NCI-H146 treated with DMSO at 0.1 percent for 48 hours (cell line): Measurements from ENCODE around the gene FAM120B.
"Not testable (repeated sequence)": the region's sequence is repeated elsewhere in the genome, so short reads cannot be mapped to it uniquely, and the experiment has no call there.

ENCODE experiments used
- DNase-seq: peaks from one replicate; lab custom pipeline; 2025; ENCODE audit not compliant: unreplicated experiment; lab: John Stamatoyannopoulos, UW

The FAM120B gene

DNA sequence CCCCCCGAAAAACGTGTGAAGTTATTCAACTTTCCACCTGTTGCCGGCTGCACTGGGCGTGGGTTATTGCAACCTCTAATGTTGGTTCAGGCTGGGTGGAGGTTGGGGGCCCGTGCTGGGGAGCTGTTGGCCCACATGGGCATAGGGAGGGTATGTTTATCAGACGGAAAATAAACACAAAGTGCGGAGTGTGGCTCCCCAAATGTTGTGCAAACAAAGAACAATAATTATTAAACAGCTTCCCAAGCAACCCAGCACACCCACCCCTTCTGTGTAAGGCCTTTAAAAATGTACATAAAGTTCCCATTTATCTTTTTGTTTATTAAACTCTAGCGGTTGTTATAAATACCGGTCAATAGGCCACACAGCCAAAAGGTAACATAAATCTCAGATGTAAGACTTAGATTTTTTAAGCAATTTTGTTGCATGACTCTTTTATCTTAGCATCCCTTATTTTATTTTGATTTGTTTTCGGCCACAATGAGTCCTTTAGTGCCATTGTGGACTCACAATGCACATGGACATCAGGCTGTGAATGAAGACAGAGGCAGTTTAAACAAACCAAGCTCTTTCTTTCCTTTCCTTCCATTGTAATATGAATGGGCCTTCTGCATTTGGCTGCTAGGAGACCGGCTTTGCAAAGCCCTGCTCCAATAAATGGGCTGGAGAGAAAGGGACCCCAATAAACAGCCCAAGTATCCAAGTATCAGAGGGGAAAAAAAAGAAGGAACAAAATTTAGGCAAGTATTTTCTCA is 8.8 kb upstream of the FAM120B start:
- peak; percentile 50 for DNase-seq

DNA sequence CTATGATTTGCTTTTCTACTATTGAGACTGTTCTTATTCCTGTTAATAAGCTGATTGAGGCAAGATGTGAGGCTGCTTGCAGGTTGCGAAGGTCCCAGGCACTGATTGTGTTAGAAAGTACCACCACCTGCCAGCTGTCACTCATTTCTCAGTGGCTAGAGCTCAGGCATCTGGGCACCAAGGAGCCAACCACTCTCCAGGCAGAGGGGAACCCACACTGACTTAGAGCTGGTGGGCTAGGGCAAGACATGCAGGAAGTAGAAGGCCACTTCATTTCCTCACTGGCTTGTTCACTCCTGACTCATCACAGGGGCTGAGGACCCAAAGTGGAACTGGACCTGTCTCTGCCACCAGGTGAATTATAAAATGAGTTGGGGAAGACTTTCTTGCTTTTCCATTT is 7.9 kb upstream of the FAM120B start:
- DNase-seq = no peak

DNA sequence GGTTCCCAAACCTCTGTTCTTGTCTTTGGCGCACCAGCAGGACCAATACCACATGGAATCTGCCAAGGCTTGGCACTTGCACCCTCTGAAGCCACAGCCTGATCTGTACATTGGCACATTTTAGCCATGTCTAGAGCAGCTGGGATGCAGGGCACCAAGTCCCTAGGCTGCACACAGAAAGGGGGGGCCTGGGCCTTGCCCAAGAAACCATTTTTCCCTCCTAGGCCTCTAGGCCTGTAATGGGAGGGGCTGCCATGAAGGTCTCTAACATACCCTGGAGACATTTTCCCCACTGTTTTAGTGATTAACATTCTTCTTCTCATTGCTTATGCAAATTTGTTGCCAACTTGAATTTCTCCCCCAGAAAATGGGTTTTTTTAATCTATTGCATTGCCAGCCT is 5.4 kb upstream of the FAM120B start:
- DNase-seq = no peak

DNA sequence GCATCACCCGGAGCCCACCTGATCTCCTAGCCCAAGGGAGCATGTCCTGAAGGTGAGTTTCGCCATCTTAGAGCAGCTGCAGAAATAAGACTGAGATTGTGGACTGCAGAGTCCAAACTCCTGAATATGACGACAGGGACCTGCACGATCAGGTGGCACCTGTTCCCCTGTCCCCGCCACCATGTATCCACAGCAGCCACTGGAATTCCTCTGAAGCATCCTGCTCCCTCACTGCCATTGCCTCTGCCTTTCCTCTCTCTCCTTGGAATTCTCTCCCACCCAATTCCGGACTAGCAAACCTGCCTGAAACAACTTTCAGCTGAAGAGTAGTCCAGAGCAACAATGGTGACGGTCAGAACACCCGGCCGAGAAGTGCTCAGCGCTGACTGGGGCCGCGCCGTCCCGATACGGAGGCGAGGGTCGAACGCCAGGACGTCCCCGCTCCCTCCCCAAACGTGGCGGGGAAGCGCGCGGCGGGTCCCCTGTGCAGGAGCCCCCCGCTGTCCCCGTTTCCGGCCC is 694 bp upstream of the FAM120B start:
- DNase-seq = peak; percentile 73

DNA sequence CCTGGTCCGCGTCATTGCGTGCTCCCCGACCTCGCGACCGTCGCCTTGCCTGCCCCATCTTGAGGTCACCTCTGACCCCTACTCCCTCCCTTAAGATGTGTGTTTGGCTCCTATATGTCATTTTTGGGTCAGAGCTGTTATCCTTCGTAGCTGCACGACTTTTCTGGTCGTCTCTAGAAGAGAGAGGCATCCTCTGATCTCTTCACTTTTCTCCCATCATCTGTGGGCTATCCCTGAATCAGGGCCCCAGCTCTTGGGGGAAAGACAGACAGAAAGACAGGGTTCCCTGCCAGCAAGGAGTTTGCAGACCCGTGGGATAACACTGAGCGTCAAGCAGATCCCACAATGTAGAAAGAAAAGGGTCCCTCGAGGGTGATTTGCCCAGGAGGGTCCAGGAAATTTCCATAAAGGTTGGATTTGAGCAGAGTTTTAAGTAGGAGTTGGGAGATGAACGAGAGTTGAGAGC is 555 bp downstream of the FAM120B start:
- DNase-seq = no peak

DNA sequence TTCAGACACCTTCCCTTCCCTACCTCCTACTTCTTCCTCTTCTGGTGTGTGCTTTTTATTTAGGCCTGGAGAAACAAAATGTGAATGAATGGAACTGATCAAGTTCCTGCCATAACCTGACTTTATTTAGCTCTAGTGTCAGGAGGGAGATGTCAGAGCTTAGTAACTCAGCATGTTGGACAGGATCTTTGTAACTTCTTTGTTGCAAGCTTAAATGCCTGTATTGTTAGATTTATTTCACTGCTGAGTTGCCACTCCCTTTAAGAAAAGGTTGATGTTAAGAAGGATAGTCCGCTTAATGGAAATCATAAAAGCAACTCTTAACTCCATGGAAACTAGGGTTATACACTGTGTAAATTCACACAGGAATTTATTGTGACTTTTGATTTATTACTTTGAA is 2.2 kb downstream of the FAM120B start:
- no peak for DNase-seq

DNA sequence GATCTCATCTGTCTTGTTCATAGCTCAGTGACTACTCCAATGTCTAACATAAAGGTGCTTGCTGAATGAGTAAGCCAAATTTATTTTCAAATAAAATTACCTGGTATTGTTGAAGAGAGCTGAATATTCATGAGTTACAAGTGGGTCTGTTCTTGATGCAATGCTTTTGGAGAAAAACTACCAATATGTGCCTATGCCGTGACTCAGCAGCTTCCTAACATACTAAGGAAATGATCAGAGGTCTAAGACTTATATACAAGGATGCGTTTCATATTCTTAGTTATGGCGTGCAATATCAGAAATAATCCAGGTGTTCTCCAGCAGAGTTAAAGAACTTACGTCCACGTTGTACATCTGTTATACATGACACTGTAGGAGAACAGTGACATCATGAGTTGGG is 5.1 kb downstream of the FAM120B start:
- no peak for DNase-seq

DNA sequence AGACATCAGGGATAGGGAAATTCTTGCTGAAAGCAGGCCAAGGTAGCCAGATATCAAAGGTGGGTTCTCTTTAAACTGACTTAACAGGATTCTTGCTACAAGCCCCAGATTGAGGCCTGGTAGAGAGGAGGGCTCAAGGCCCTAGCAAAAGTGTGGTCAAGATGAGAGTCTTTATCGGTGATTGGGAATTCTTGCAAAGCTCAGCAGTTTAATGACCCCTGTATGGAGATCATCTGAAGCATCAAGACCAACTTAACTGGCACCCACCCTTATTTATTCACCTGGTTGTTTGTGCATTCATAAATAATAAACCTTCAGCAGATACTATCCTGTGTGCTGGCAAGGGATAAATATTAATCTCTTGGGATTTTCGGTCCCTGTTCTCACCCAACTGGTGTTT is 6.3 kb downstream of the FAM120B start:
- no peak for DNase-seq

DNA sequence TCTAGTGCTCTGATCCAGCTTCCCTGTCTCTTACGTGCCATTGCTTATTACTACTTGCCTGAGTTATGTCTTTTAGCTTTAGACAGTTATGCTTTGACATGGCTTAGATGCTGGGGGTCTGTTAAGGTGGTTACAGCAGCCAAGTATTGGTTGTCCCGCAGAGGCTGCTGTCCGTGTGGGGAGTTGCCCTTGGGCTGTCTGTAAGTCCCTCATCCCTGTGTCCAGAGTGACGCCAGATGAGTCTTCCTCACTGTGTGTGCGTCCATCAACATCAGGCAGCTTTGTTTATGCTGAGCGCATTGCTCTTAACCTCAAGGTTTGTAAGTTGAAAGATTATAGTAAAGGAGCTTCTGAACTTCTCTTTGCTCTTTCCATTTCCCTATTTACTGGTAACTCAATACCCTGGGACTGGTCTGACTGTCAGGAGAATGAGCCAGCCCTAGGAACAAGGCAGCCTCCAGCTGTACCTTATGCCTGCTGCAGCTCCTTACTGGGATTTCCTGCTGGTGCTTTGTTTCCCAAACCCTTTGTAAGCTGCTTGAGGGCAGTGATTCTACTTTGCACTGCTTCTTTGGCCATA is 7.2 kb downstream of the FAM120B start:
- no peak for DNase-seq

DNA sequence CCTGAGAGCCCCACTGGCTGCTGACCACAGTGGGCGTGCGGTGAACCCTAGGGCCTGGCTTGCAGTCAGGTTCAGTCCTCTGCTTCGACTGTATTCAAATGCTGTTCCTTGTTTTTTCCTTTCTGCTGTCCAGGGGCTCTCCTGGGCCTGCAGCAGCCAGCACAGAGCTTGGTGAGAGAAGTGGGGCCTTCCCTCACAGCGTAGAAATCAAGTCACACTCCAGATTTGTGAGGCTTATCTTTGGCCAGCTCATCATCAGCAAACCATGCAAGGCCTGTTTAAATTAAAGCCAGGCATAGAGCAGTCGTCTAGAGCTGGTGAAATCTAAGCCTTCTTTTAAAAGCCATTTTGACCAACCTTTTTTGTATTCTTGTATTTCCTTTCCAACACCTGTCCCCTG is 8.4 kb downstream of the FAM120B start:
- no peak for DNase-seq

DNA sequence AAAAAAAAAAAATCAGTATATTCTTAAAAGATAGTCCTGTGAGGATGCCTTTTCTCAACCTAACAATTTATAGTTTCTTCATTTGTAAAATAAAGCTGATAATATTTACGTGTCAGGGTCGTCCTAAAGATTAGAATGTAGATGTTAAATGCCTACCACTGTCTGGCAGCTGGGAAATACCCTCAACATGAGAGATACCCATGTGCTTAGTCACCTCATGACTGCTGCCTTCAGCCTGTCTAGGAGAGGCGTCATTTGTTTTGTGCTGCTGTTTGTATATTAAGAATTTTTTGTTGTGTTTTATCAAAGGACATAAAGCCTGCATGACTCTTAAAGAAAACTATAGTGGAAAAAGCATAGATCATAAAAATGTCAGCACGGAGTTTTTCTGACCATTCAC is 9.5 kb downstream of the FAM120B start:
- DNase-seq = no peak

DNA sequence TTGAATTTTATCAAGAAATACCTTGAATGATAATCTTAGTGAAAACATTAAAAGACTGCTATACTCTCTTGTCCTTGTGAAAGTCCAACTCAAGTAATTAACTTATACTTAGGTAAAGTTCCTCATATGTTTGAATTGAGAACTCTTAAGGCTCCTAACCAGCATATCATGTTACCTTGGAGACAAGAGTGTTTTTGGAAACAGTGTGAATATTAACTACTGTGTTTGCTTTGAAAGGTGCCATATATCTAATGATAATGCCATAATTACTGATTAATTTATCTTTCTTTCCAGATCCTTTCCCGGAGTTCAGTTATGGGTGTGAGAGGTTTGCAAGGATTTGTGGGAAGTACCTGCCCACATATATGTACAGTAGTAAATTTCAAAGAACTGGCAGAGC is 10.5 kb downstream of the FAM120B start:
- no peak for DNase-seq

DNA sequence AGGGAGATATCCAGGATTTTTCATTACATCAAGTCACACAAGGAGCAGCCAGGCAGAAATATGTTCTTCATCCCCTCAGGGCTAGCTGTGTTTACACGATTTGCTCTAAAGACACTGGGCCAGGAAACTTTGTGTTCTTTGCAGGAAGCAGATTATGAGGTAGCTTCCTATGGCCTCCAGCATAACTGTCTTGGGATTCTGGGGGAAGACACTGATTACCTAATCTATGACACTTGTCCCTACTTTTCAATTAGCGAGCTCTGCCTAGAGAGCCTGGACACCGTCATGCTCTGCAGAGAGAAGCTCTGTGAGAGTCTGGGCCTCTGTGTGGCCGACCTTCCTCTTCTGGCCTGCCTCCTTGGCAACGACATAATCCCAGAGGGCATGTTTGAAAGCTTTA is 11.2 kb downstream of the FAM120B start:
- DNase-seq = no peak

DNA sequence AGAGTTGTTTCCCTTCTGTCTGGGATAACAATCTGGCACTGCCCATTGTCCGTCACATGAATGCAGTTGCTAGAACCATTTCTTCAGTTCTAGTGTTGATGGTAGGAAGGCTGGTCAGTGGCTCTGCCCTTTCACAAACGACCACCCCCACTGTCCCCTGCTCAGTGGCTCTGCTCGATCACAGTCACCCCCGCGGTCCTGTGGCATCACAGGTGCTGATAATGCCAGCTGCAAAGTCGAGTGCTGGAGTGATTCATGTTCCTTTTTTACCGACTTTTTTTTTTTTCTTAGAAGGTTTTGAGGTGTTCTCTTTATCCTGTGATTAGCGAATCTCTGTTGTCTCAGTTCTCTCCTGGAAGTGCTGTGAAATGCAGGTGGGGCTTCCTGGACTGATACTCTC is 22.8 kb downstream of the FAM120B start:
- DNase-seq = no peak

DNA sequence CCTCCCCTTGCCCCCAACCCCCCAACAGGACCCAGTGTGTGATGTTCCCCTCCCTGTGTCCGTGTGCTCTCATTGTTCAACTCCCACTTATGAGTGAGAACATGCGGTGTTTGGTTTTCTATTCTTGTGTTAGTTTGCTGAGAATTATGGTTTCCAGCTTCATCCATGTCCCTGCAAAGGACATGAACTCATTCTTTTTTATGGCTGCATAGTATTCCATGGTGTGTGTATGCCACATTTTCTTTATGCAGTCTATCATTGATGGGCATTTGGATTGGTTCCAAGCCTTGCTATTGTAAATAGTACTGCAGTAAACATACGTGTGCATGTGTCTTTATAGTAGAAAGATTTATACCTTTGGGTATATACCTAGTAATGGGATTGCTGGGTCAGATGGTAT is 28.6 kb downstream of the FAM120B start:
- DNase-seq = not testable (repeated sequence)

DNA sequence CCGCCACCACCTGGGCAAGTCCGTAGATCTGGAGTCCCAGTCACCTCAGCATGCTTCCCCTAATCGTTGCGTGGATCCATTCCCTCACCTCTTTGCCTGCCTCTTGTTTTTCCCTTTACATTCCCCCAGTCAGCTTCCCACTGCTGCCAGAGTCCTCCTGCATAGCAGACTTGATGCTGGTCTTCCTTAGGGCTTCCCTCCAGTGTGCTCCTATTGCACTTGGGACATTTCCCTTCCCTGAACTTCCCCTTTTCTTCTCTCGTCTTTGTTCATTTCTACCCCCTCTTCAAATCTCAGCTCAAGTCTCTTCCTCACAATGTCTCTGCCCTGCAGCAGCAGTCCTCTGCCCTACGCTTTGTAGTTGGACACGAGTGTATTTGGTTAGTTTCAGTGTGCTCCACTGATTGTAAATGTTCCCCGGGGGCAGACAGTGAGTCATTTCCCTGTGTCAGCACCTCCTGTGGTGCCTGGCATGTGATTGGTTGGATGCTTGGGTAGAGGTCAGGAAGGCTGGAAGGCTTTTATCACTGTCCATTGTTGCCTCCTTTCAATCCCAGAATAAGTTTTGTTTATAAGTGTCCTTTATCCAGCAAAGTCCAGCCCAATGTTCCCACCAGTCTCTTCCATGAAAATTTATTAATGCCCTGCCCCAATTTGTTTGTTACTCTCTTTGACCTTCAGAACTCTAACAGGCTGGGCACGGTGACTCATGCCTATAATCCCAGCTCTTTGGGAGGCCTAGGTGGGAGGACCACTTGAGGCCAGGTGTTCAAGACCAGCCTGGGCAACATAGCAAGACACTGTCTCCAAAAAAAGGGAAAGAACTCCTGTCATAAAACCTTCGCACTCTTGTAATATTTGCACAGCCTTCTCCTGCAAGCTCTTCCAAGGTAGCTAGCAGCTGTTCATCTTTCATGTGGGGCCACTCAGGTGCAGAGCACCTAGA is 38.3 kb downstream of the FAM120B start:
- peak; percentile 92 for DNase-seq

DNA sequence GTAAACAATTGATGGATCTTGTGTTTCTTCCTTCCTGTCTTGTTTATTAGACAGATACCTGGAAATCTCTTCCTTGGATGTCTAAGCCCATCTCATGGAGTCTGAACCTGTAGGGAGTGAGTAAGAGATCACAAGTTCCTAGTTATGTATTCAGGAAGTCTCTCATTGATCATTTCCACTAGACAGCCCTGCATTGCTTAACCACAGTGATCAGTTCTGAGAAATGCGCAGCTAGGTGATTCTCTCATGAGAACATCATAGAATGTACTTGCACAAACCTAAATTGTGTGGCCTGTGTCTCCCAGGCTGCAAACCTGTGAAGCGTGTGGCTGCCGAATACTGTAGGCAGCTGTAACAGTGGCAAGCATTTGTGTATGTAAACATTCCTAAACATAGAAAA is 39.1 kb downstream of the FAM120B start:
- DNase-seq = no peak

DNA sequence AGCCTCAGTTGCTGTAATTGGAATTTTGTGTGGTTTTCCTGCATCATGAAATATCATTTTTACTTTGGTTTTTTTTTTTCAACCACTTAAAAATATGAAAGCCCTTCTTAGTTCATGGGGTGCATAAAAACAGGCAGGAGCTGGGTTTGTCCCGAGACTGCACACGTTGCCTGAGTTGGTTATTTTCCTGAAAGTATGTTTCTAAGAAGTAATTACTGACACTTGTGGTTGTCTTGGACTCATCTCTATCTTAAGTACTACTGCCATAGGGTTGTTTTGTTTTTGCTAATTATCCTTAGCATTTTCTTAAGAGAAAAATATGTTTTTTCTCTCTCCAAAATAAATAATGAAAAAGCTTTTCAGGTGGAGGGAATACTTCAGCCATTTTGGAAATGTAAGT is 40.1 kb downstream of the FAM120B start:
- no peak for DNase-seq

DNA sequence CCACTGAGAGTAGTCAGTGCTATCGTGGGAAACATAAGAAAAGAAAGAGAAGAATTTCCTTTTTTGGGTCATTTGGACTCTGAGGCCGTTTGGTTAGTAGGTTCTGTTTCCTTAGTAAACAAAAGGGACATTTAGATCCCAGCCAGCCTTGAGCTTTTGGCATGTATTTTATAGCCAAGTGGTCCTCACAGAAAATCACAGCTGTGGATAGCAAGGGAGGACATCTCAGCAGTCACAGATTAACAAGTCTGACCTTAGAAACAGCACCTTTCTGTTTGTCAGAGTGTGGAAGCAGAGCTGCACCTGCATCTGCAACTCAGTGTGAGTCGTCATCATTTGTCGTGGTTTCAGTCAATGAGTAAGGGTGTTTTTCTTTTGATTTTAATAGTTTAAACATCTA is 40.5 kb downstream of the FAM120B start:
- DNase-seq = no peak

DNA sequence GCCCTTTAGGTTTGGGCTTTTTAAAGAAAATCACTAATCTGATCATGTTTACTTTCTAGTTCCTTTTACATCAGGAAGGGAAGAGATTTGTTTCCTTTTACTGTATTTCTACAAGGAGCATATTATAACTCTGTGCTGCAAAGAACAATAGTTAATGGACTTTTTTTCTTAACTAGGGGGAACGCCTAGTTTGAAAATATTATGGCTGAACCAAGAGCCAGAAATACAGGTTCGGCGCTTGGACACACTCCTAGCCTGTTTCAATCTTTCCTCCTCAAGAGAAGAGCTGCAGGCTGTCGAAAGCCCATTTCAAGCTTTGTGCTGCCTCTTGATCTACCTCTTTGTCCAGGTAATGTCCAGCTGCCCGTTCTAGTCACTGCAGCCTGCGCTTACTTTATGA is 41.4 kb downstream of the FAM120B start:
- no peak for DNase-seq

DNA sequence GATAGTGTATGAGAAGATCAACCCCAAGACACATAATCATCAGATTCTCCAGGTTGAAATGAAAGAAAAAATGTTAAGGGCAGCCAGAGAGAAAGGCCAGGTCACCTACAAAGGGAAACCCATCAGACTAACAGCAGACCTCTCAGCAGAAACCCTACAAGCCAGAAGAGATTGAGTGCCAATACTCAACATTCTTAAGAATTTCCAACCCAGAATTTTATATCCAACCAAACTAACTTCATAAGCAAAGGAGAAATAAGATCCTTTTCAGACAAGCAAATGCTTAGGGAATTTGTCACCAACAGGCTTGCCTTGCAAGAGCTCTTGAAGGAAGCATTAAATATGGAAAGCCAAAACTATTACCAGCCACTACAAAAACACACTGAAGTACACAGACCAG is 44.9 kb downstream of the FAM120B start:
- DNase-seq = not testable (repeated sequence)

DNA sequence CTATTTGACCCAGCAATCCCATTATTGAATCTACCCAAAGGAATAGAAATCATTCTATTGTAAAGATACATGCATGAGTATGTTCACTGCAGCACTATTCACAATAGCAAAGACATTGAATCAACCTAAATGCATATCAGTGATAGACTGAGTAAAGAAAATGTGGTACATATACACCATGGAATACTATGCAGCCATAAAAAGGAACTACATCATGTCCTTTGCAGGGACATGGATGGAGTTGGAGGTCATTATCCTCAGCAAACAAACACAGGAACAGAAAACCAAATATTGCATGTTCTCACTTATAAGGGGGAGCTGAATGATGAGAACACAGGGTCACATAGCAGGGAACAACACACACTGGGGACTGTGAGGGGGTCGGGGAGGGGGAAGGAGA is 48.6 kb downstream of the FAM120B start:
- not testable (repeated sequence) for DNase-seq
